CD4-positive, alpha-beta memory T cell (primary cell): Measurements from ENCODE around the gene DPPA4. TPM values are rescaled to one million over a fixed set of nuclear protein-coding genes. Genes with fewer than 3 reads are reported as not detected.

Experiments
- CTCF ChIA-PET: fragments of 350-600 bp; sonication (Branson Sonifier 250); formaldehyde crosslinking; loops from one replicate; lab custom pipeline; 2021; ENCODE audit warnings: inconsistent platforms; ENCODE audit not compliant: partially characterized antibody; lab: Charles Lee
- POLR2A ChIA-PET: fragments of 350-600 bp; sonication (Branson Sonifier 250); formaldehyde crosslinking; loops from one replicate; lab custom pipeline; 2021; ENCODE audit not compliant: partially characterized antibody; lab: Charles Lee
- DNase-seq, 5 donors: peaks; one replicate each; pipeline versions ENCODE4 v3.0.0 to v3.0.0-alpha.2; 2020 to 2022; ENCODE audit warnings: mixed read lengths in 1 of 5
- H3K27ac ChIP-seq: one replicate; pipeline ENCODE4 v1.7.0; 2013; ENCODE audit warnings: low read depth, low read length
- H3K27me3 ChIP-seq: 2 replicates; pipeline ENCODE4 v1.7.0; 2013; ENCODE audit warnings: mild to moderate bottlenecking, low read length, moderate library complexity; ENCODE audit not compliant: insufficient read depth
- H3K36me3 ChIP-seq: 2 replicates; pipeline ENCODE4 v1.7.0; 2013; ENCODE audit warnings: mild to moderate bottlenecking, low read length, moderate library complexity; ENCODE audit not compliant: insufficient read depth
- H3K4me1 ChIP-seq: 2 replicates; pipeline ENCODE4 v1.7.0; 2013; ENCODE audit warnings: mild to moderate bottlenecking, low read length, moderate library complexity; ENCODE audit not compliant: insufficient read depth
- H3K4me3 ChIP-seq, 2 donors: one replicate each; pipeline ENCODE4 v1.7.0; 2013; ENCODE audit warnings: low read length in 2 of 2, mild to moderate bottlenecking in 1 of 2
- H3K9me3 ChIP-seq, 2 donors: one replicate each; pipeline ENCODE4 v1.7.0; 2013; ENCODE audit warnings: low read length in 2 of 2, control low read depth in 1 of 2; ENCODE audit not compliant: control insufficient read depth in 1 of 2
- H3K27ac Mint-ChIP-seq, 7 donors: one replicate each; pipeline ENCODE4 v1.8.0; 2020 to 2021; ENCODE audit warnings: mixed read lengths in 7 of 7, mild to moderate bottlenecking in 6 of 7, inconsistent platforms in 3 of 7, moderate library complexity in 3 of 7
- H3K27me3 Mint-ChIP-seq, 2 donors: one replicate each; pipeline ENCODE4 v1.8.0; 2020 to 2021; ENCODE audit warnings: mixed read lengths in 2 of 2
- H3K36me3 Mint-ChIP-seq, 2 donors: one replicate each; pipeline ENCODE4 v1.8.0; 2020 to 2021; ENCODE audit warnings: mixed read lengths in 2 of 2, inconsistent platforms in 1 of 2, mild to moderate bottlenecking in 1 of 2
- H3K4me1 Mint-ChIP-seq, 4 donors: one replicate each; pipeline ENCODE4 v1.8.0; 2020 to 2021; ENCODE audit warnings: mixed read lengths in 4 of 4, mild to moderate bottlenecking in 1 of 4
- H3K4me3 Mint-ChIP-seq, 8 donors: one replicate each; pipeline ENCODE4 v1.8.0; 2020 to 2021; ENCODE audit warnings: mixed read lengths in 8 of 8, mild to moderate bottlenecking in 7 of 8, moderate library complexity in 6 of 8, inconsistent platforms in 3 of 8
- H3K9me3 Mint-ChIP-seq, 8 donors: one replicate each; pipeline ENCODE4 v1.8.0; 2020 to 2021; ENCODE audit warnings: mixed read lengths in 8 of 8, mild to moderate bottlenecking in 5 of 8, inconsistent platforms in 3 of 8, moderate library complexity in 1 of 8
- intact Hi-C: fragments of 100-400 bp; cut with micrococcal nuclease; formaldehyde crosslinking; loops from one replicate; pipeline ENCODE4 v1.15.1; 2023
- polyA plus RNA-seq, 2 donors: library from polyadenylated mRNA; unstranded; fragments of 300-500 nt; fragmentation: Illumina TruSeq; gene quantifications; one replicate each; pipeline ENCODE4 v1.2.3, GENCODE V29; 2021
- total RNA-seq, 2 experiments: library from RNA; stranded (reverse); gene quantifications; one replicate each; pipeline ENCODE4 v1.2.3, GENCODE V29; 2021

DPPA4 gene
- total and polyA plus RNA-seq, 4 experiments from 2014 or later = not detected

GRCh38 chr3:109355625-109356441, 18.5 kb upstream of the DPPA4 start:
- no peaks in the 10 kb centered on the region for H3K4me1 Mint-ChIP-seq
- no peak overlapping the region for H3K4me3 Mint-ChIP-seq
- ChIA-PET POLR2A (no interaction called here), CTCF (no interaction called here)
- H3K27ac Mint-ChIP-seq = no peak overlapping the region
- Histone ChIP-seq H3K27me3 (no peaks in the 10 kb centered on the region), H3K9me3 (no peaks in the 10 kb centered on the region), H3K36me3 (no peaks in the 10 kb centered on the region), H3K4me3 (no peak overlapping the region), H3K4me1 (no peaks in the 10 kb centered on the region), H3K27ac (no peak overlapping the region)
- DNase-seq = no peak
- intact Hi-C loops = no loop called here
- peaks cover 0 to 6% of the 10 kb centered on the region in 2 donors for H3K27me3 Mint-ChIP-seq
- no peaks in the 10 kb centered on the region for H3K36me3 Mint-ChIP-seq
- H3K9me3 Mint-ChIP-seq = peaks cover 0 to 2% (median 0%) of the 10 kb centered on the region in 8 donors

GRCh38 chr3:109353057-109353456, 15.7 kb upstream of the DPPA4 start:
- no peak overlapping the region for H3K4me3 Mint-ChIP-seq
- peaks cover 0 to 6% of the 10 kb centered on the region in 2 donors for H3K27me3 Mint-ChIP-seq
- H3K27me3 ChIP-seq = no peaks in the 10 kb centered on the region
- no peak overlapping the region for H3K4me3 ChIP-seq
- DNase-seq = no peak
- ChIA-PET POLR2A (no interaction called here), CTCF (no interaction called here)
- intact Hi-C loops = no loop called here
- no peaks in the 10 kb centered on the region for H3K36me3 Mint-ChIP-seq
- H3K27ac Mint-ChIP-seq = no peak overlapping the region
- no peaks in the 10 kb centered on the region for H3K9me3 ChIP-seq
- H3K4me1 ChIP-seq = no peaks in the 10 kb centered on the region
- no peak overlapping the region for H3K27ac ChIP-seq
- no peaks in the 10 kb centered on the region for H3K36me3 ChIP-seq
- H3K9me3 Mint-ChIP-seq = peaks cover 0 to 2% (median 0%) of the 10 kb centered on the region in 8 donors
- H3K4me1 Mint-ChIP-seq = no peaks in the 10 kb centered on the region

GRCh38 chr3:109351231-109351630, 13.9 kb upstream of the DPPA4 start:
- H3K27ac Mint-ChIP-seq = no peak overlapping the region
- intact Hi-C loops = no loop called here
- no peak overlapping the region for H3K27ac ChIP-seq
- POLR2A ChIA-PET = no interaction called here
- H3K4me1 Mint-ChIP-seq = no peaks in the 10 kb centered on the region
- no peaks in the 10 kb centered on the region for H3K36me3 Mint-ChIP-seq
- H3K27me3 Mint-ChIP-seq = peaks cover 0 to 6% of the 10 kb centered on the region in 2 donors
- no peak for DNase-seq
- no peak overlapping the region for H3K4me3 Mint-ChIP-seq
- H3K9me3 ChIP-seq = no peaks in the 10 kb centered on the region
- H3K9me3 Mint-ChIP-seq = peaks cover 0 to 2% (median 0%) of the 10 kb centered on the region in 8 donors
- no peaks in the 10 kb centered on the region for H3K36me3 ChIP-seq
- no peaks in the 10 kb centered on the region for H3K4me1 ChIP-seq
- no peak overlapping the region for H3K4me3 ChIP-seq
- no peaks in the 10 kb centered on the region for H3K27me3 ChIP-seq
- CTCF ChIA-PET = no interaction called here

- CTCF ChIA-PET = no interaction called here
- Histone ChIP-seq H3K36me3 (no peaks in the 10 kb centered on the region), H3K4me3 (no peak overlapping the region), H3K9me3 (no peaks in the 10 kb centered on the region), H3K4me1 (no peaks in the 10 kb centered on the region), H3K27ac (no peak overlapping the region), H3K27me3 (no peaks in the 10 kb centered on the region)
- intact Hi-C loops = no loop called here
- DNase-seq = no peak
- H3K27ac Mint-ChIP-seq = no peak overlapping the region
- no peaks in the 10 kb centered on the region for H3K36me3 Mint-ChIP-seq
- H3K4me3 Mint-ChIP-seq = no peak overlapping the region
- peaks cover 0 to 2% (median 0%) of the 10 kb centered on the region in 8 donors for H3K9me3 Mint-ChIP-seq
- POLR2A ChIA-PET = no interaction called here
- H3K27me3 Mint-ChIP-seq = peaks cover 1 to 2% of the 10 kb centered on the region in 2 donors
- no peaks in the 10 kb centered on the region for H3K4me1 Mint-ChIP-seq
These were observed 9.5 kb upstream of the DPPA4 start for GRCh38 chr3:109346770-109347295.

- Histone ChIP-seq H3K9me3 (no peaks in the 10 kb centered on the region), H3K27ac (no peak overlapping the region), H3K36me3 (no peaks in the 10 kb centered on the region), H3K4me1 (no peaks in the 10 kb centered on the region), H3K4me3 (no peak overlapping the region), H3K27me3 (no peaks in the 10 kb centered on the region)
- Mint-ChIP-seq H3K27ac (no peak overlapping the region), H3K4me3 (no peak overlapping the region), H3K9me3 (peaks cover 0 to 2% (median 0%) of the 10 kb centered on the region in 8 donors), H3K36me3 (no peaks in the 10 kb centered on the region), H3K4me1 (no peaks in the 10 kb centered on the region), H3K27me3 (peaks cover 1 to 2% of the 10 kb centered on the region in 2 donors)
- CTCF ChIA-PET = no interaction called here
- intact Hi-C loops = no loop called here
- no peak for DNase-seq
- POLR2A ChIA-PET = no interaction called here
These were observed 8.8 kb upstream of the DPPA4 start for GRCh38 chr3:109346099-109346498.

- H3K4me1 ChIP-seq = peaks cover 3% of the 10 kb centered on the region
- intact Hi-C loops = no loop called here
These were observed 2.6 kb upstream of the DPPA4 start for GRCh38 chr3:109339714-109340648.

GRCh38 chr3:109339197-109339596, 1.9 kb upstream of the DPPA4 start:
- H3K36me3 ChIP-seq = no peaks in the 10 kb centered on the region
- no peaks in the 10 kb centered on the region for H3K9me3 ChIP-seq
- peaks cover 0 to 2% (median 0%) of the 10 kb centered on the region in 8 donors for H3K9me3 Mint-ChIP-seq
- H3K4me1 ChIP-seq = peaks cover 3% of the 10 kb centered on the region
- no peaks in the 10 kb centered on the region for H3K27me3 ChIP-seq
- H3K4me3 ChIP-seq = no peak overlapping the region
- no peaks in the 10 kb centered on the region for H3K36me3 Mint-ChIP-seq
- no peak overlapping the region for H3K27ac ChIP-seq
- ChIA-PET POLR2A (no interaction called here), CTCF (no interaction called here)
- H3K27me3 Mint-ChIP-seq = peaks cover 11 to 18% of the 10 kb centered on the region in 2 donors
- no peak overlapping the region for H3K4me3 Mint-ChIP-seq
- no peak for DNase-seq
- intact Hi-C loops = no loop called here
- H3K27ac Mint-ChIP-seq = no peak overlapping the region
- H3K4me1 Mint-ChIP-seq = peaks cover 4 to 16% (median 10%) of the 10 kb centered on the region in 4 donors

More at GRCh38 chr3:109339714-109340648, 2.6 kb upstream of the DPPA4 start:
- H3K27ac Mint-ChIP-seq = no peak overlapping the region
- H3K4me3 ChIP-seq = no peak overlapping the region
- H3K27me3 ChIP-seq = no peaks in the 10 kb centered on the region
- no peak overlapping the region for H3K4me3 Mint-ChIP-seq
- H3K4me1 Mint-ChIP-seq = peaks cover 4 to 16% (median 10%) of the 10 kb centered on the region in 4 donors
- no peak for DNase-seq
- ChIA-PET POLR2A (no interaction called here), CTCF (no interaction called here)
- no peaks in the 10 kb centered on the region for H3K36me3 ChIP-seq
- H3K9me3 Mint-ChIP-seq = peaks cover 0 to 2% (median 0%) of the 10 kb centered on the region in 8 donors
- H3K9me3 ChIP-seq = no peaks in the 10 kb centered on the region
- no peak overlapping the region for H3K27ac ChIP-seq
- peaks cover 9 to 14% of the 10 kb centered on the region in 2 donors for H3K27me3 Mint-ChIP-seq
- H3K36me3 Mint-ChIP-seq = no peaks in the 10 kb centered on the region
